ENCODE results near the gene CRP.
"Not testable (repeated sequence)": the region's sequence is repeated elsewhere in the genome, so short reads cannot be mapped to it uniquely, and the experiment has no call there.

Gene CRP, protein sequence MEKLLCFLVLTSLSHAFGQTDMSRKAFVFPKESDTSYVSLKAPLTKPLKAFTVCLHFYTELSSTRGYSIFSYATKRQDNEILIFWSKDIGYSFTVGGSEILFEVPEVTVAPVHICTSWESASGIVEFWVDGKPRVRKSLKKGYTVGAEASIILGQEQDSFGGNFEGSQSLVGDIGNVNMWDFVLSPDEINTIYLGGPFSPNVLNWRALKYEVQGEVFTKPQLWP

DNA sequence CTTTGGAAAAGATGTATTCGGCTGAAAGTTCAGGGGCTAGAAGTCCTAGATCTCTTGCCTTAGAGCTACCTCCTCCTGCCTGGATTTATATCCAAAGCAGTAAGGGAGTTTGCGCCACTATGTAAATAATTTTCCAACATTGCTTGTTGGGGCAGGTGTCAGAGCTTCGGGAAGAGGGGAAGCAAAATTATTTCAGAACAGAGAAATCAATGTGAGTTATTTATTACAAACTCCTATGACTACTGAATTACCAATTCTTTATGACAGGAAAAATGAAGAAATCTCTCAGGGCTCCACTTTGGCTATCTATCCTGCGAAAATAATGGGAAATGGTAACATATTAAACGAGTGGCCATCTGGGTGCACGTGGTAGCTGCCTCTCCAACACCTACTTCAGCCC, at the start of gene CRP:
CRP (minus strand) TSS at position 61 of the 400 bp plus-strand sequence. CDS start 104 bp downstream, outside the sequence.
- DNase-seq (ENCODE audit: low read depth in 3 of 3): no peak

GRCh38 chr1:159763686-159764085, 49.3 kb upstream of the CRP start:
- DNase-seq (ENCODE audit: low read depth in 3 of 3): no peak

GRCh38 chr1:159756397-159756796, 42.0 kb upstream of the CRP start:
- DNase-seq (ENCODE audit: low read depth in 3 of 3): no peak

DNA sequence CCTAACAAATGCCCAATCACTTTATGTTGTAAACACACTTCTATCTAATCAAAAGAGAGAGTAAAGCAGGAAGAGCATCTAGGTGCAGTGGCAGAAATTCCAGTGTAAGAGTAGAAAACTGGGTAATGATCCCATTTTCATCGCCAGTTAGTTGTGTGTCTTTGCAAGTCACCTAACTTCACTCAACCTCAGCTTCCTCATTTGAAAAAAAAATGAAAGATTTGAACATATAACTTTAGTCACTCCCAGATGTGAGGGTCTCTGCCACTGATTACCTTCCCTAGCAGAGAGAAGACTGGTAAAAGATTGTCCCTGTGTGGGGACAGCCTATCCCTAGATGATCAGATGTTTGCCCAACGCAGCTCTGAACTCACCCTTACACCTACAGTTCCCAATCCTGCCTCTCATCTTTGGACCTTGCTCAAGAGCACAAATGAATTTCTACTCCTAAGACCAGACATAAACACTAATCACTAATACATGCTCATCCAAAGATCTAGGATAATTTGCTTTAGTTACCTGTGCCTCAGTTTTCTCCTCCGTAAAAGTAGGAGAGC, 41.1 kb upstream of the CRP start:
- DNase-seq (ENCODE audit: low read depth in 3 of 3): no peak

DNA sequence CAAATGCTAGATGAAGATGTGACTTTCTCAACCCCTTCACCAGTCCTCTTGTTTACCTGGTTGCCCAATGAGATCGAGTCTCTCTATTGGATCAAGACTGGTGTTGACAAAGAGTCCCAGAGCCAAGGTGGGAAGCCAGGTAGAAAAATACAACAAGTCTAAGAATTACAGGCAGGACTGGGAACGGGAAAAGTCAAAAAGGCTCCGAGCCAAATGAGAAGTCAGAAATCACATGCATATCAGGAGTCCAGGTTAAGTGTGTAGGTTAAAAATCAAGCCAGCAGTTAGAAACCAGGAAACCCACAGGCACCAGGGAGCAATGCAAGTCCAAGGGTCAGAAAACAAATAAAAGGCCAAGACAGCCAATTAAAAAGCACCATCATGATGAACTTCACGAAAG, 39.0 kb upstream of the CRP start:
- DNase-seq (ENCODE audit: low read depth in 3 of 3): no peak

DNA sequence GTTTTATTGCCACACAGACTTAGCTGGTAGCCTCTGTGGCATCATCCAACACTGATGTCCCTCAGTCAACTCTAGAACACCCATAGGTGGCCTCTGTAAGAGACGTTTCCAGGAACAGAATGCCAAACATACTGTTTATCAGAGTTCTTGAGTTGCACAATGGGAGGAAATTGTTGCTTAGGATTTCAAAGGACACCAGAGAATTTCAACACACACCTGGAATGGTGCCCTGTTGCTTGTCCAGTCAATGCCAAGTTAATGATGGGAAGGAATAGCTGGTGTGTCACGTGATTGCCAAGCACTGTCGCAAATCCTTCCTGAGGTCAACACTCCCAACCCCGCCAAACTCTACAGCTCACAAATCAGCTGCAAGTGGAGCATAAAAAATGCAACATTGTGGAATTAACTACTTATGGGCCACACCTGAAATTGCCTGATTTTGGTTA, 37.8 kb upstream of the CRP start:
- DNase-seq (ENCODE audit: low read depth in 3 of 3): no peak

- no peak for DNase-seq (ENCODE audit: low read depth in 3 of 3)
These were observed 36.6 kb upstream of the CRP start for GRCh38 chr1:159751031-159751430.

- DNase-seq (ENCODE audit: low read depth in 3 of 3): no peak
These were observed 36.2 kb upstream of the CRP start for GRCh38 chr1:159750621-159751020.

DNA sequence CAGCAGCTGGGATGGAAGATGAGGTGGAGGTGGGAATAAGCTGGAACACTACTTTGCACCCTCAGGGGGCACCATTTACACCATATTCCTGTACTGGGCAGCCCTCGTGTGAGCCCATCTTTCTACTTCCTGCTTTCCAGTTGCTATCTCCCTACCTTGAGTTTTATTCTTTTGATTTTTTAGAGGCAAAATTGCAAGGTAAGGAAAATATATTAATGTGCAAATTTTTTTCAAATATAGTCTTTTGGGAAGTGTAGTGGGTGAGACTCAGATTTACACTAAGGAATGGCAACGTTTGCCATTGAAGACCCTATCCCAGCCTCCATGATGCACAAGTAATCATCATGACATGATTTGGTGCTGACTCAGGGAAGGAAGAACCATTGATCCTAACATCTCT, 35.2 kb upstream of the CRP start:
- DNase-seq (ENCODE audit: low read depth in 3 of 3): no peak

- no peak for DNase-seq (ENCODE audit: low read depth in 3 of 3)
These were observed 34.0 kb upstream of the CRP start for GRCh38 chr1:159748370-159748769.

- DNase-seq (ENCODE audit: low read depth in 3 of 3): no peak
These were observed 32.3 kb upstream of the CRP start for GRCh38 chr1:159746666-159747065.

DNA sequence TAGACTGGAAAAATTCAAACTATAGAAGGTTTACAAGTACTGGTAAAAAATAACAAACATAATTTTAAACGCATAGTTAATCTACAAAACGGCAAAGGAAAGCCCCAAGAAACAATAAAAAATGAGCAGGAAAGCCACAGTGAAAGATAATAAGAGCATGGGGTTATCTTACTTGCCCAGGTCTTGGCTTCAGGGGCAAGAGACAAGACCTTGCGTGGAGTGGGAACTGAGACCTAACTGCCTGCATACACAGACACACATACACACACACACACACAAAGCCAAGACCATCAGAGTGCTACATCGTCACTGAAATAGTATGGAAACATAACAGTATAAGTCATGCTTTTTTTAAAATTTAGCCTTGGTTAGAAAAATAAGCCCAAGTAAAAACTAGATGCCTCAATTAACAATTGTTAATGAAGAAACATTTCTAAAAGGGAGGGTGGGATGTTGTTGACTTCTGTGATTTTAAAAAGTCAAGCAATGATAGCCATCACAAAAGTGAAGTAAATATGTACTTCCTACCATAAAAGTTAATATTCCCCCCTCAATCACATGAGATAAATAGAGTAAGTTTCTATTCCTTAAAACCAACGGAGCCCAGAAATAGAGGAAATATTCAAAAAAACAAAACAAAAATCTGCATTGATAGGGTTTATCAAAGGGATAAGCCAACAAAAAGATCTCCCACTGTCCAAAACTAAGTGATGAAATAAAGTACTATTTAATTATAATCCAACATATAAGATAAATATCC, 29.4 kb upstream of the CRP start:
- DNase-seq (ENCODE audit: low read depth in 3 of 3): no peak

GRCh38 chr1:159737238-159737916, 23.0 kb upstream of the CRP start:
- no peak for DNase-seq (ENCODE audit: low read depth in 3 of 3)

GRCh38 chr1:159723188-159723587, 8.8 kb upstream of the CRP start:
- not testable (repeated sequence) for DNase-seq (ENCODE audit: low read depth in 3 of 3)

GRCh38 chr1:159719990-159720389, 5.6 kb upstream of the CRP start:
- no peak for DNase-seq (ENCODE audit: low read depth in 3 of 3)

- no peak for DNase-seq (ENCODE audit: low read depth in 3 of 3)
These were observed 1.5 kb upstream of the CRP start for GRCh38 chr1:159715855-159716254.

DNA sequence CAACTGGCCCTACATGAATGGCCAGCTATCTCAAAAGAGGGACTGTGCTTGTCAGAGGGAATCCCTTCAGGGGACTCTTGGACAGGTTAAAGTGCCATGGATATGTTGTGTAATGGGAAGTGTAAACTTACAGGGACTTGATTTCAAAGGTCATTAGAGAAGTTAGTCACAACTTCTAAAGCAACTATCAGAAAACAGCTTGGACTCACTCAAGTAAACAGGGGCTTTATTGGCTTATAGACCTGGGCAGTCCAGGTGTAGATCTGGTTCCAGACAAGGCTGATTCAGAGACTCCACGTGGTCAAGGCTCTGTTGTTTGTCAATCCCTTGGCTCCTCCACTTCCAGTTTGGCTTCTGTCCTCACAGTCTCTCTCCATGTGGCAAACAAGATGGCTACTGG, 2.3 kb downstream of the CRP start:
- no peak for DNase-seq (ENCODE audit: low read depth in 3 of 3)

DNA sequence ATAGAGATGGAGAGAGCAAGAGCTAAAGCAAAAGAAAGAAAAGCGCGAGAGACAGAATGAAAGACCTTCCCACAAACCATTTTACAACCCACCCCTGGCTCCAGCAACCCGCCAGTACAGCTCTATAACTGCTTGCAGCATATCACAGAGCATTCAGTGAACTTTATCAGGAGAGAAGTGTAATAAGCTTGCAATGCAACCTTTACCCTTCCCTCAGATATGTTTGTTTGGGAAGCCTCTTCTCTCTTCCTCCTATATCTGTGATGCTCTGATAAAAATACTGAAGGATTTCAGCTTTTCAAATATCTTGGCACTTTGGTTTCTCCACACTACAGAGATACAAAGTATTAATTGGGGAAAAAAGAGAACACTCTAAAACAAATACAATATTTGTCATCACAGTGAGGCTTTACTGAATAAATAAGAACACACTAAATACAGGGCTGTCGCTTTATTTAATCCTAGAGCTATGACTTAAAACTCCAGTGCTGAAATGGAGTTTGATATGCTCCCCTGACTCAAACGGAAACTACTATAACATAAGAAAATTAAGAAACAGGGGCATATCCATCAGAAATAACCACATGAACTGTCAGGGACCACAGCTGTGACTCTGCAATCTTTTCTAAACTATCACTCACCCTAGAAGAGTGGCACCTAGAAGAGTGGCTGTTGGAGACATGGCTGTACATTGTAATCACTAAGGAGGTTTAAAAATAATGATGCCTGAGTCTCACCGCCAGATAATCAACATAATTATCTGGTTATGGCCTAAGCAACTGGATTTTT, 6.7 kb downstream of the CRP start:
- DNase-seq (ENCODE audit: low read depth in 3 of 3): no peak

DNA sequence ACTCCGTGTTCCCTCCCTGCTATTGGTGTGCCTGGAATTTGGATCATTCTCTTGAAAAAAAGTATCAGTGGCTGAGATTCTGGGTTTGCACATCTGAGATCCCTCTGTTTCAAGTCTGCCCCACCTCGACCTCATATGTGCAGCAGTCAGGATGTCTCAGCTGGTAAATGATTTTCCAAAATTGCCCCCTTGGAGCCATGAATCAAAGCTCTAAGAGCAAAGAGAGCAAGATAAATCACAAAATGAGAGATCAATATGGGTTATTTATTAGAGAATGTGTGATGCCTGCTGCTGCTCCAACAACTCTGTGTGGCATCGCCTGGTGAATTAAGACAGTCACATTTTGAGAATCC, 8.5 kb downstream of the CRP start:
- no peak for DNase-seq (ENCODE audit: low read depth in 3 of 3)

DNA sequence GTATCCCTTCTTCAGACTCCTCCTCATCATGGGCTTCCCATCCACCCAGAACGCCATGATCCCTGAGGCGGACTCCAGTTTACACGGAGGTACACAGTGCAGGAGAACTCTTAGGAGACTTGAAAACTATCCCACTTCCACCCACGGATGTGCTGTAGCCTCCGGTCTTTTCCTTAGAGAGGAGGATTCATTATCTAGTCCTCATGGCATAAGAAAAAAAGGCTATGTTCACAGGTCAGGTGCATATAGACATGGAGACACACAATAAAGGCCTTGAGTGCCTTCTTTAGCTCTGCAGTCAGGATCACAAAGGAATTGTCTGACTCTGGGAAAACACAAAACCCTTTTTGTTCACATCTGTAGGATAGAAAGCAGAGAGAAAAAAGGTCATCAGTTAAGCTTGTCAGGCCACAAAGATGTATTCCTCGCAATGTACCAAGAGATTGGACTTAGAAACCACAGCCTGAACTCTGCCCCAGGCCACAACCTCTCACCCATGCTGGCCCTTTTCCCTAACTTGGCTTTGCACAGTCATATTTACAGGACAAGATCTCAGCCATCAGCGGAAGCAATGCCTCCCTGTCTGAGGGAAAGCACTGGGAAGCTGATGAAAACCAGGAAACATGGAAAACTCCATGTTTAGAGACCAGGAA, 9.0 kb downstream of the CRP start:
- DNase-seq (ENCODE audit: low read depth in 3 of 3): no peak

DNA sequence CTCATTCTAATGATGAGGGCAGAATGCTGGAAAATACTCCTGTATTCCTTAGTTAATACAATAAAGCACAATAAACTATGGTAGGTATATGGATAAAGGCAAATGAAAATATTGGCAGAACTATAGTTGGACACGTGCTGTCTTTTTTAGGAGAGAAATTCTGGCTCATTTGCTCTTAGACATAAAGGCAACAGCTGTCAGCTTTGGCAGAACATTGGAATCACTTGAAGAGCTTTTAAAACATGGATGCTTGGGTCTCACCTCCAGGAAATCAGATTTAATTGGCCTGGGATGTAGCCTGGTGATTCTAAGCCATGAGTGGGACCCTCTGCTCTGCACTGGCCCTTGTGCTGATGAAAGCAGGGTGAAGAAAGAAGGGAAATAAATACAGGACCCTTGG, 9.9 kb downstream of the CRP start:
- DNase-seq (ENCODE audit: low read depth in 3 of 3): no peak
